ENCODE measurements around the gene PPP2R5B.

The PPP2R5B gene

DNA sequence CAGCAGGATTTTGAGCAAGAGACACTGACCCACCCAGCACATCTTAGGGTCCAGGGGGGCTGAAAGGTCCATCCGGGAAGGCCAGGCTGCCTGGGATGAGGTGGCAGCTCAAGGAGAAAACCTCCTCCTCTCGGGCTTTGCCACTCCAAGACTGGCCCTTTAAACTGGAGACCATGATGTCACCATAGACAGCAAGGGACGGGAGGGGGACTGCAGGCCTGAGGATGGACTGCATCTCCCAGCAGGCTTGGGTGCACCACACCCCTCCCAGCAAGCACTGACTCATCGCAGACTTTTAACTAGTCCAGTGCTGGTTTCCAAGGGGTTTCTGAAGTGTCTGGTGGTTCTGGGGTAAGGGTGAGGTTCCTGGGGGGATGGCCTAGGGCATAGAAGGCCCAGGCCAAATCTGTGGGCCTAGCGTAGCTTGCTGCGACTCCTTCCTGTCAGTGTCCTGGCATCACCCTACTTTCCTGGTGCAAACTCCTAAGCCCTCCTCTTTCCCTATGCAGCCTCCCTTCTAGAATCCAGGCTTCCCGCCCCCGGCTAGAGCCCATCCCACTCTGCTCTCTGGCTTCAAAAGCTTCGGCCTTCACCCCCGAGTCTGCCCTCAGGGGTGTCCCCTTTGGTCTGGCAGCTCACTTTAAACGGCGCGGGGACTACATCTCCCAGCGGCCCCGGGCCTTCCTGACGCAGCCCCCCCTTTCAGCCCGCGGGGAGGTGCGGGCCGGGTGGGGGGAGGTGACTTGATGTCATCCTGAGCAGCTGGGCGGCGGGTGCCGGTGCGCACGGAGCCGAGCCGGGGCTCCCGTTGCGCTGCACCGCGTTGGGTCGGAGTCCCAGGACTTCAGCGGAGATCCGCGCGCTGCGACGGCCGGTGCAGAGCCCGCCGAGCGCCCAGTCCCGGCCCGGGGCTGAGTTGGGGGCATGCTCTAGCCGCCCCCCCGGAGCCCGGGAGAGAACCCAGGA is at the start of gene PPP2R5B:
PPP2R5B (plus strand) TSS at position 746 of the 966 bp plus-strand sequence. CDS start 1,046 bp downstream, outside the sequence.
- DNase-seq (ENCODE audit: low read depth): peak; percentile 90

DNA sequence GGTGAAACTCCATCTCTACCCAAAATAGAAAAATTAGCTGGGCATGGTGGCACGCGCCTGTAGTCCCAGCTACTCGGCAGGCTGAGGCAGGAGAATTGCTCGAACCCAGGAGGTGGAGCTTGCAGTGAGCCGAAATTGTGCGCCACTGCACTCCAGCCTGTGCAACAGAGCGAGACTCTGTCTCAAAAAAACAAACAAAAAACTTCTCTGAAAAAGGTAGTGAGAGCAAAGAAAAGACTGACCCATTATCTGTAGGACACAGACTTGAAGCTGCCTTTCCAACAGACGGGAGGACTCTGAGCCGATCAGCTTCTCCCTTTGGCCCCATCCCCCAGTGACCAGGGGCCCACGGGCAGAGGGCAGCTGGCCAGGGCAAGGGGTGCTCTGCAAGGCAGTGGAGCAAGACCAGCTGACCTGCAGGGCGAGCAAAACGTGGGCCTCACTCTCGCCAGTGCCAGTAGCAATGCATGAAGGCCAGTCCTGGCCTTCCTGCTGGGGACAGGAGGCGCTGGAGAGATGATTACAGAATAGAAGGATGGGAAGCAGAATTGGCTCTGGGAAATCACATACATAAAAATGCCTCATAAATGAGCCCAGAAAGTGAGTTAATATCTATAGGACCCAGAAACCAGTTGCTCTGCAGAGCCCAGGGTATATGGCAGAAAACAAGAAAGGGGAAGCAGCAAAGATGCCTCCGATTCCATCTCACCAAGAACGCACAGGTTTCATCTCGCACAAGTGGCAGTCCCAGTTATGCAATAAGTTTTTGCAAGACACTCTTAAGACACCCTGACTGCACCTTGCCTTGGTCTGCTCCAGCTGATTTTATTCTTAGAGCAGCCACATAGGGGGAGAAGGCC is 48.9 kb upstream of the PPP2R5B start:
- DNase-seq (ENCODE audit: low read depth): no peak

DNA sequence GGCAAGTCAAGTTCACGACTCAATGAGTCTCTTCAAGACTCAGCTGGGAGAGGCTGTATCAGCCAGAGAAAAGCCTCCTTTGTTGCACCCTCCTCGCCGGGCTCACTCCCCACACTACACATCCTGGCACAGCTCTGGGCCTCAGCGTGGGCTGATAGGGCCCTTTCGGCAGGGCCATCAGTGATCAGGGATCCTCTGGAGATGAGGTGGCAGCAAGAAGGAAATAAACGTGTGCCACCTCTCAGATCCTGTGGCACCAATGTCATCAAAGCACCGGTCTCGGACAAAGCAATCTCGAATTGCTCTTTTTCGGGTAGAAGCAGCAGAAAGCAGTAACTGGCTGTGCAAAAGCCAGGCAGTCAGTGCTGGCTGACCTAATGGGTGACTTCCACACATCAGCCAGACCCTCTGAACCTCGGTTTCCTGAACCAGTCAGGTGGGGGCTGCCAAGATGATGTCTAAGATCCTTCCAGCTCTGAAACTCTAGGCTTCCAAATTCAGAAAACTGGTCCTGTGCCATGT is 48.2 kb upstream of the PPP2R5B start:
- no peak for DNase-seq (ENCODE audit: low read depth)

GRCh38 chr11:64876835-64877341 is 47.6 kb upstream of the PPP2R5B start:
- peak; percentile 87 for DNase-seq (ENCODE audit: low read depth)

GRCh38 chr11:64877390-64878222 is 46.9 kb upstream of the PPP2R5B start:
- DNase-seq (ENCODE audit: low read depth): no peak

DNA sequence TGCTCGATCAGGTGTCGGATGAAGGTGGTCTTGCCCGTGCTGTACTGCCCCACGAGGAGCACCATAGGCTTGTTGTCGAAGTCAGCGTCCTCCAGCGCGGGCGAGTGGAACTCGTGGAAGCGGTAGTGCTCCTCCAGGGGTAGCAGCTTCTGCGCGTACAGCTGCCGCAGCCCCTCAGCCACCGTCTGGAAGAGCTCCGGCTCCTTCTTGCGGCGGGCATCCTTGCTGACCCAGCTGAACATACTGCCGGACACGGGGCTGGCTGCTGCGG is 46.3 kb upstream of the PPP2R5B start:
- no peak for DNase-seq (ENCODE audit: low read depth)

DNA sequence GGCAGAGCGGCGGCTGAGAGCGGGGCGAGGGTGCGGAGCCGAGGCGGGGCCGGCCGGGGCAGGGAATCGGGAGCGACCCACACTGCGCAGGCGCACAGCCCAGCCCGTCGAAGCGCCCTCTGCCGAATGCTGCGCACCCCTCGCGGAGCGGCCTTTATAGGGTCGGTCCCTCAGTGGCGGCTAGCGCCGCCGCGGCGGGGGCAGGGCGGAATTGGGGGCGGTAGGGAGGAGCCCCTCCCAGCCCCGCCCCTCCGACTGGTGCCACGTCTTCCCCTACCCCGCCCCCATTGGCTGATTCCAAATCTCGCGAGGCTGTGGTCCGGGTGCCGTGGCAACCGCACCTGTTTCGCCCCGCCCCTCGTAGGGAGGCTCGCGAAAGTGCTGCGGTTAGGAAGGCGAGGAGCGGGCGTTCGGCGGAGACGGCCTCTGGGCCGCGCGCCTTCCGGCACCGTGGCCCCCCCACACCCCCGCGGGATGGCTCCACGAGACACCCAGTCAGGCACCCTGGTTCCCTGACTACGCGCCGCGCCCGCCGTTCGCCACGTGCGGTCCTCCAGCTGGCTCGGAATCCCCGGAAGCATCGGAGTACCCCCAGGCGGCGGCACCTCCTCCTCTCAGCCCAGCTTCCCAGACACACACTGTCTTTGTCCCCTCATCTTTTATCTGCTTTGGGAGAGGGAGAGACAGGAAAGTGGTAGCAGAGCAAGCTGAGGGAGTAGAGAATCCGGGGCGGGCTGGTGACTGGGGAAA is 45.8 kb upstream of the PPP2R5B start, which contains the start of gene EHD1:
EHD1 (minus strand) TSS at position 128 of the 750 bp plus-strand sequence. CDS start 157 bp downstream, outside the sequence.
- DNase-seq (ENCODE audit: low read depth): peak; percentile 96

GRCh38 chr11:64879244-64879900 is 45.1 kb upstream of the PPP2R5B start:
- DNase-seq (ENCODE audit: low read depth): no peak

GRCh38 chr11:64880240-64881001 is 44.1 kb upstream of the PPP2R5B start:
- DNase-seq (ENCODE audit: low read depth): no peak

- DNase-seq (ENCODE audit: low read depth): no peak
Measured at GRCh38 chr11:64881476-64881875, 43.0 kb upstream of the PPP2R5B start.

DNA sequence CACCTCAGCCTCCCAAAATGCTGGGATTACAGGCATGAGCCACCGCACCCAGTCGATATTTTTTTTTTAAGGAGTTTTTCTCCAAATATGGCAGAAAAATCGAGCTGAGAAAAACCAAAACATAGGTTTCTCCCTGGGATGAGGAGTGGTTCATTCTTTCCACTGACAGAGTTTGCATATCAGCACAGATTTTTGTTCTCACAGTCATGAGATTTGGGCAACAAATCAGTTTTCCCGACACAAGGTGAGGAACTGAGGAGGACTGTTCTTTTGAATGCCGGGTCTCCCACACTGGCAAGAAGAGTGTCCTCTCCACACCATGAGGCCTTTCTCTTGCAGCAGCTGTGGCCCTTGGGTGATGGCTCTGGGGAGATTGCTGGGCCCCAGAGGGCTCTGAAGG is 42.2 kb upstream of the PPP2R5B start:
- no peak for DNase-seq (ENCODE audit: low read depth)

GRCh38 chr11:64883575-64883974 is 40.9 kb upstream of the PPP2R5B start:
- DNase-seq (ENCODE audit: low read depth): no peak

DNA sequence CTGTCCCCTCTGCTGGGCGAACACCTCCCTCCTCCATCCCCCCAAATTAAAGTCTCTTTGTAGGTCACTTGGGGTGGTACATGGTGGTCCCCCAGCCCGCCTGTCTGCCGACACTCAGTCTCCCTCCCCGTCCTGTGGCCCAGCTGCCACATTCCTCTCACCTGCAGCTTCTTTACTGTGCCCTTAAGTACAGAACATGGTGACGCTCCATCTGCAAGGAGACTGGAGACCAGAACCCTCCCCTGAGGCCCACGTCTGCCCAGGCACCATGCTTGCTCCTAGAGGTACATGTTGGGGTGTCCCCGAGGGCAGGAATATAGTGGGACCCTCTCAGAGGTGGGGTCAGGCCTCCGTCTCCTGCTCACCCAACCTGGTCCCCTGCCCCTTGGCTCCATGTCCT is 40.5 kb upstream of the PPP2R5B start:
- DNase-seq (ENCODE audit: low read depth): no peak

GRCh38 chr11:64885367-64886286 is 38.9 kb upstream of the PPP2R5B start:
- no peak for DNase-seq (ENCODE audit: low read depth)

GRCh38 chr11:64887234-64887756 is 37.2 kb upstream of the PPP2R5B start:
- no peak for DNase-seq (ENCODE audit: low read depth)

DNA sequence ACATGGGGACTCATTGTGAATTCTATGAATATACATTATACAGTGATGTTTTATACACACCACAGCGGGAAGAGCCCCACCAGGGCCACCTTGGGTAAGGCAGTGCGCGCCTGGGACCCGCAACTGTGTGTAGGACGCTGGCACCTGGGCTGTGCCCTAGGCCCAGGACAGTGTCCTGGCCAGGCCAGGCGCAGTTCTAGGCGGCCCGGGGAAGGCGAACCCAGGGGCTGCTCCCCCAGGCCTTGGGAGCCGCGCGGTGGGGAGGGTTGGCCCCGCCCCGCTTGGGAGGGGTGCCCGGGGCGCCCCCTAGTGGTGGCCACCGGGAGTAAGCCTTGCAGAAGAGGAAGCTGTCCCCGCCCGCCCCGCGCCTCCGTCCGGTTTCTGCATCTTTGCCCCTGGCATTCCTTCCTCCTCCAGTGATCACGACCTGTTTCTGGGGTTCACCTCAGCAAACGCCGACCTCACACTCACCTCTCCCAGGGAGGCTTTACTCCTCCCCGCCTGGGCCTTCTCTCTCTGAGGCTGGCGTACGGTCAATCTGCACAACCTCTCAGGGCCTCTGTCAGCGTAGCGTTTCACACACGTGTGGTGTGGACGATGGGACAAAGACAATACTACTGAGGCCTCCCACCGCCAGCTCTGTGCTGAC is 36.6 kb upstream of the PPP2R5B start:
- DNase-seq (ENCODE audit: low read depth): no peak

GRCh38 chr11:64888406-64888728 is 36.1 kb upstream of the PPP2R5B start:
- DNase-seq (ENCODE audit: low read depth): no peak
